B cell (primary cell): ENCODE data around the gene STT3A.

Experiments used
- CTCF ChIP-seq: fragments of 200-600 bp; IDR thresholded peaks from one replicate; pipeline ENCODE4 v1.8.0; 2022; ENCODE audit warnings: antibody characterized with exemption, mild to moderate bottlenecking
- EZH2 ChIP-seq: IDR thresholded peaks from 2 replicates; pipeline ENCODE4 v1.6.1; 2012; ENCODE audit warnings: borderline replicate concordance, low read depth, mild to moderate bottlenecking, moderate library complexity, low read length; ENCODE audit not compliant: insufficient read depth, poor library complexity, severe bottlenecking

GRCh38 chr11:125637840-125638239 is 45.2 kb downstream of the STT3A start:
- TF ChIP-seq EZH2 (no peak), CTCF (no peak)
